ENCODE data around the gene FGD2.

Gene FGD2

DNA sequence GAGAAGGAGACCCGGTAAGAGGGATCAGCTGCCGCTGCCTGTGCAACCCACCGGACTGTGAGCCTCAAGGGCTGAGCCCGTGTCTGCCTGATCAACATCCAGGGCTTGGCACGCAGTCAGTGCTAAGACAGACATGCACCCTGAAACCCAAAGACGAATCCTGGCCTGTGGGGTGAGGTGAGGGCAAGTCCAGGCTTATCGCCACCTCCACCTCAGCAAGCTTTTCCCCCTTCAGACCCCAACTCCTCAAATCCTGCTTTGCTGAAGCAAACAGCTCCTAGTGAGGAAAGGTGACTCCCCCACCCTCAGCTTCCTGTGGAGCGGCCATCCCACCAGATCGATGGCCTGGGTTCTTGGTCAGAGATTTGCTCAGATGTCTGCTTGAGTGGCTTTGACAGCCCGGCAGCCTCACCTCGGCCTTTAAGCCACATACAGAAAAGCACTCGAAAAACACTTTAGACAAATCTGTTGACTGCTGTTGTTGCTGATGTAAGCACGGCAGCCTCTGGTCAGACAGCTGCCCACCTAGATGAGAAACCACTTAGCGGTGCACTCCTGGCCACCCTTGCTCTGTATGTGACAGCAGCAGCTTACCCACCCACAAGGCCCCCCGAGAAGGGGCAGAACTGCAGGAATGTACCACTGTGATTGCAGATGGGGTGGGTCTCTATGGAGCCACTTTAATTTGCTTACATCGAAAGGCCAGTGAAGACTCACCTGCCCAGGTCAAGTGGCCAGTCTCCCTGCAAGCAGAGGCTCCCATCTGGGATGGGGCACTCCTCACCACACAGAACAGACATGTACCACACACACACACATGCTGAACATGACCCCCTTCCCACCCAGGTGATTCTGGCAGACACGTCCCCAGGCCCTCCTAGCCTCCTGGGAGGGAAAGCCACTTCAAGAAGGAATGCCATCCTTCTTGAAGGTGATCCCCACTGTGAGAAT, 34.3 kb upstream of the FGD2 start:
- no peak for DNase-seq (ENCODE audit: low read depth in 2 of 2)

DNA sequence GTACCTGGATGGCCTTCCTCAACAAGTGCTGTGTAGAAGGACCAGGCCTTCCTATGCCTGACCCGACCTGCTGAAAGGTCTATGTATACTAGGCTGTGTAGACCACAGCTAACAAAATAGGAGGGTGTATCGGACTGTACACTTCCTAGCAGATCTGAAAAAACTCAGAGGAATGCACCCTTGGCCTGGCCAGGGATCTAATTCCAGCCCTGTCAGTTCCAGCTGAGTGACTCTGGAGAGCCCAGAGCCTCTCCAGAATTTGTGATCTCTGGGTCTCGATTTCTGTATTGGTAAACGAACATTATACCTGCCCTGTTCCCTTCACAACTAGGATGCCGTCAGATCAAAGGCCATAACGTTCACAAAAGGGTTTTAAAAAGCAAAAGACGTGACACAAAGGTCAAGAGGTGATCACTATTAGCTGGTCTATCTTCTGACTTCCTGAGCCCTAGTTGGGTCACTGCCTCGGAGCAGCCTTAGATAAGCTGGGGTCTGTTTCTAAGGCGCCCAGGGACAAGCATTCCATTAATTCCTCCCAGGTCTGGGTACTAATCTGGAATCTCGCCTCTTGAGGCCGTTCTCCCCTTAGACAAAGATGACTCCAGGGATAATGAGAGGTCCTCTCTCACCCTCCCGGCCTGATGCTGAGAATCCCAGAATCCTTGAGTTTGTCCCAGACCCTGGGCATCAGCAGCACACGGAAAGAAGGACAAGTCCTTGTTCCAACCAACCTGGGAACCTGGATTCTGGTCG, 33.4 kb upstream of the FGD2 start:
- no peak for DNase-seq (ENCODE audit: low read depth in 2 of 2)

DNA sequence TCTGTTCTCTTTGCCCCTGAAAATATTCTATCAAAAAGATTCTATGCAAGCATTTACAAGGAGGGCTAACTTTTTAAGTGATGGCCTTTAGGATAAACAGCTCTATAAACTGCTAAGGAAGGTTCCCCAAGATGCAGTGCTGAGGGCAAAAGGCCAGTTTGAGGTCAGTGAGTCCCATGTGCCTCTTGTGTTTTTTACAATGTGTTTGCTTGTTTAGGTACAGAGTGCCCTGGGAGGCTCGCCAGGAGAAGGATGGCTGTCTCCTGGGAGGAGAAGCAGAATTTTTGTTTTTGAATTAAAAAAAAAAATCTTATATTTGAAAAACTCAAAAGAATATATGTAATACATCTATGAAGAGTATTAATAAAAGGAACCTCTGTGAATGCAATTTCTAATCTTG, 32.3 kb upstream of the FGD2 start:
- DNase-seq (ENCODE audit: low read depth in 2 of 2): no peak

DNA sequence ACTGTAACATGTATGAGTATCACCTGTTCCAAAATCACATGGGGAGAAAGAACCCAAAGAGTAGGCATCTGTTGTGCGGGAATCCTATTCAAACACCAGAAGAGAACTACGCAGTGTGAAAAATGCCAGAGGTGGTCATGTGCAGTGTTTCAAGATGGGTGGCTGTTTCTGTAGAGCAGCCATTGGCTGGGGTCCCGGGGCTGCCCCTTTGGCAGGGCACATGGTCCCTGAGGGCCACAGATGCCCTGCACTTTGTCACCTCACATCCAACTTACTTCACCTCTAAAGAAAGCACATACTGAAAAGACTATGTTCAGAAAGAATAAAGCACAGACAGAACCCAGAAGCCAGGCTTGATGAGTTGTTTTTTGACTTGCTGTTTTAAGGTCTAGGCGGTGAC, 31.8 kb upstream of the FGD2 start:
- no peak for DNase-seq (ENCODE audit: low read depth in 2 of 2)

DNA sequence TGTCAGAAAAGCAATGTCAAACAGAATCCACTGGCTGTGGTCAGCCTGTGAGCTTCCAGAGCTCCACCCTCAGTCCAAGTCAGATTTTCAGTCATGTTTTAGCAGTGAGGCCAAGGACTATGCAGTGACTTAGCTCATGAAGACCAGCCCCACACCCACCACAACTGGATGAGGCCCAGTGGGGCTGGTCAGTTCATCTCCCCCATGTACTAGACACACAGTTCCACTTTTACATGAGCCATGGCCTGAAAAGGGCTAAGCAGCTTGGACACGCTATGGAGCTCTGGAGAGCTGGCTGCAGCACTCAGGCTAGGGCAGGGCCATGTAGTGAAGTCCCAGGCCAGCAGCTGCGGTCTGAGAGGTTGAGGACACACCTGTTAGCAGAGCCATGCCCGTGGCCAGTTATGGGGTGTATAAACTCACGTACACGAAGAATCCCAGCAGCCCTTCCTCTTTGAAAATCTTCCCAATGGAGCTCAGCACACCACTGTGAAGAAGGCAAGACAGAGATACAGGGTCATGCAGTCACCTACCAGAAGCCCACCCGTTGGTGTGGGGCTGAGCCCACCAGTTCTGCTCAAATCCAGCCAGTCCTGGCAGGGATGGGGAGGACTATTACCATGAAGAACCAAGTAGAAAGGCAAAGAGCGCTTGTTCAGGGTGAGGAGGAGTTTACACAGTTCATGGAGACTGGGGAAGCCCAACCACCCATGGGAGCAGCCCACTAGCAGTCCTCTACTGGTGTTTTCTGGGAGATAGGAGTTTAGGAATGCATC, 30.0 kb upstream of the FGD2 start:
- DNase-seq (ENCODE audit: low read depth in 2 of 2): no peak

DNA sequence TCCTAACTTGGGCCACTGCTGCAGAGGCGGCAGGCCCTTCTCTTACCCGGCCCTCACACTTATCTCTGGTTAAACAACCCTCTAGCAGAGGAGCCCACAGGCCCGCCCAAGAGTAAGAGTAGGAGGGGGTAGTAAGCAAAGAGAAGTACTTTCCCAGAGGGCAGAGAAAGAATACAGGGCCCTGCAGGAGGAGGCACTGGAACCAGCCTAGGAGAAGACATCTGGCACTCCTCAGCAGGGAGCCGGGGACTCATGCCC, 29.5 kb upstream of the FGD2 start:
- no peak for DNase-seq (ENCODE audit: low read depth in 2 of 2)

DNA sequence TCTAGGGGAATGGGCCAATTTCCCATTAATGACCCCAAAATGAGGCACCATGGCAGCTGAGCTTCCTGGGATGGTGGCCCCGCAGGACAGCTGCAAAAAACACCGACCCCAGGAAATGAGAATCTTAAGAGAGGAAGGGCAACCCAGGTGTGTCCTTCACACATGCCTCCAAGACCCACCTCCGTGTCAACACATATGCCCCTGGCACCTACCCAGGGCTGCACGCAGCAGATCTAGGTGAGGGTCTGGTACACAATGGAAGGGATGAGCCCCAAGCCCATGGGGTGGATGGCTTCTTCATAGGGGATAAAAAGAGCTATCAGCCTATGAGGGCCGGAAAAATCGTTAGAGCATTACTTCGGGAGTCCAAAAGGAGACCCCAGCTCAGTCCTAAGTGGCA, 28.9 kb upstream of the FGD2 start:
- DNase-seq (ENCODE audit: low read depth in 2 of 2): no peak

DNA sequence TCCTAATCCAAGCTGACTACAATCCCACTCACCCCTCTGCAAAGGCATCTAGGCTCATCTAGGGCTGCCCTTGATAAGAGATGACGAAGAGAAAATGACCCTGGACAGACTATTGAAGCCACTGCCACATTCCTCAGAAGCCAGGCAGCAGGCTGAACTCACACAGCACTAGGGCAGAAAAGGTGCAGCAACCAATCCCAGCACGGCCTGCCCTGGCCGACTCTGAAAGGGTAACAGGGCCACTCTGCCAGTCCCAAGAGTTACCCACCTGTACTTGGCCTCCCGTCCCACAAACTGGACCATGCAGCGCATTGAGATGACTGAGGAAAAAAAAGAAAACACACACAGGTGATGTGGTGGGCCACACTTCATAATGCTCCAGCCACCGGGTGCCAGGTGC, 28.5 kb upstream of the FGD2 start:
- DNase-seq (ENCODE audit: low read depth in 2 of 2): no peak

DNA sequence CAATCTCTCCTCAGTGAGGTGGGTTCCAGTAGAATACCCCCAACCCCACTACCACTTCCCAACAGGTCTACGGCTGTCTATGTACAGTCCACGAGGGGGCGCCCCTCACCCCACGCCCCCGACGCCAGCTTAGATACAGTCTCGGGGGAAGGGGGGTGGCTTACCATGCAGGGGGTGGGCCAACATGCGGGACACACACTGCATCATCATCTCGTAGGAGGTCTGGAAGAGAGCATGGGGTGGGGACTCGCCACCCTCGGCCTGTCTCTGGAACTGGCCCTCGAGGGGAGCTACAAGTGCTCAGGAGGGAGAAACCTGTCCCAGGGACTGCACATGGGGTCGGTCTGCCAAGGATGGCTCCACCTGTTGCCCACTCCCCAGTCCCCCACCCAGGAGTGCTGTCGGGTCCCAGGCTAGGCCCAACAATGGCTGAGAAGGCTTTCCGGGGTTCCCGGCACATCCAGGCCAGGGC, 27.9 kb upstream of the FGD2 start:
- DNase-seq (ENCODE audit: low read depth in 2 of 2): no peak

DNA sequence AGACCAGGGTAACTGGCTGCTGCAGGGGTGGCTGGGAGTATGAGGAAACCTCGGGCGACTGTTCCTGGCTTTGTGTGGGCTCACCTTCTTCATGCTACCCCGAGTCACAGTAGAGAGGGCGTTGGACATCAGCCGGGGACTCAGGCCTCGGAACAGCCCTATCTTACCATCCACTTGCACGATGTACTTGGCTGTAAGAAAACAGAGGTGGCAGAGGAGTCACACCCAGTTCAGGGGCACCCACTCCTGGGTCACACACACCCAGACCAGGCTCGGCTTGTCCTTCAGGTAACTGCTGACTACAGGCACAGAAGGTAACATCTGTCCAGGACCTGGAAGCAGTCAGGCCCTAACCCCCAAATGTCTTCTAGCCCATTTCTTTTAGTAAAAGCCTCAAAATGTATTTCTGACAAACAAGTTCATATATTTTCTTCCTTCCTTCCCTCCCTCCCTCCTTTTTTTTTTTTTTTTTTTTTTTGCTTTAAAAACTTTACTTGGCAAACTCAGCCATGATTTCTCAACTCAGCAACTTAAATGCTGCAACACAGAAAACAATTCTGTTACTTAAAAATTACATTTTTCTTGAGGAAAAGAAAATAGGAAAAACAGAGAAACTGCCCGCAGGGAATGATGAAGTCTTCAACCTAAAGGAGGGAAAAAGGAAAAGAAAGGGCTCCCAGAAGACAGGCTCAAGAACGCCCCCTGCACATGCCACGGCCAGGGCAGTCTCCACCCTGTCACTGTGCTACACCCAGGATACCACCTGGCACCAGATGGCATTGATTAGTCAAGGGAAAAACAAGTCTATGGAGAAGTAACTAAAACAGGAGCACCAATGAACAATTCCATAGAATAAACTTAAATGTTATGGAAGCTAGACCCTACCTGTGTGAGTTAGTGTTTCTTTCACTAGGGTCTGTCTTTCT, 26.8 kb upstream of the FGD2 start:
- DNase-seq (ENCODE audit: low read depth in 2 of 2): no peak

DNA sequence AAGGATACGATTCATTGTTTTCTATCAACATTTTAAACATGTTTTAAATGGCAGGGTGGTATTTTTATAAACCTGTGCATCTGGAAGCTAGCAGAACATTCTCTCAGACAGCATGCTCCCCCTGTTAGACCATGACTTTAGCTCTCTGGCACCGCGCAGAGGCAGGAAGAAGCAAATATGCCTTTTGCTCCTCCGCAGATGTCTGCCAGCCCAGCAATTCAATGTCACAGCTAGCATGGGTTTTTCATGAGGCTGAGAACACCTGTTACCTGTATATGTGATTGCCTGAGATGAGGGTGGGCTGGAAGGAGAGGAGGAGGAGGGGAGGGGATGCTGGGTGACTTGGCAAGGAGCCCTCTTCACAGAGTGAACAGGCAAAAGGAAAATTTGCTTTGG, 26.1 kb upstream of the FGD2 start:
- DNase-seq (ENCODE audit: low read depth in 2 of 2): peak; percentile 41 to 45

DNA sequence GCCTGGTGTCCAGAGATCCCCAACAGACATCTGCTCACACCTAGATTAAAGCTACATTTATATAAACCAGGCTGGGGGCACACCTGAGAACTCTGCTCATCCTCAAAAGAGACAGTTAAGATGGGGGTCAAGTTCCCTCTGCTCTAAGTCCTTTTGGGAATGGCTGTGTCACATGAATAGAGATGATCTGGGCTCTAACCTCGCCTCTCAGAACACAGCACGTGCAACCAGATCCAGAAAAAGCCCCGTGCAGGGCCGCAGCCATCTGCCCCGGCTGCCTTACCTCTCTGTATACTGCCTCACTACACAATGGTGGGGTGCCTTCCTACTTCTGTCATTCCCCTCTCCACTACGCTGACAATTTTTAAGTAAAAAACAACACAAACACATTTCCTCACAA, 25.3 kb upstream of the FGD2 start:
- DNase-seq (ENCODE audit: low read depth in 2 of 2): no peak

DNA sequence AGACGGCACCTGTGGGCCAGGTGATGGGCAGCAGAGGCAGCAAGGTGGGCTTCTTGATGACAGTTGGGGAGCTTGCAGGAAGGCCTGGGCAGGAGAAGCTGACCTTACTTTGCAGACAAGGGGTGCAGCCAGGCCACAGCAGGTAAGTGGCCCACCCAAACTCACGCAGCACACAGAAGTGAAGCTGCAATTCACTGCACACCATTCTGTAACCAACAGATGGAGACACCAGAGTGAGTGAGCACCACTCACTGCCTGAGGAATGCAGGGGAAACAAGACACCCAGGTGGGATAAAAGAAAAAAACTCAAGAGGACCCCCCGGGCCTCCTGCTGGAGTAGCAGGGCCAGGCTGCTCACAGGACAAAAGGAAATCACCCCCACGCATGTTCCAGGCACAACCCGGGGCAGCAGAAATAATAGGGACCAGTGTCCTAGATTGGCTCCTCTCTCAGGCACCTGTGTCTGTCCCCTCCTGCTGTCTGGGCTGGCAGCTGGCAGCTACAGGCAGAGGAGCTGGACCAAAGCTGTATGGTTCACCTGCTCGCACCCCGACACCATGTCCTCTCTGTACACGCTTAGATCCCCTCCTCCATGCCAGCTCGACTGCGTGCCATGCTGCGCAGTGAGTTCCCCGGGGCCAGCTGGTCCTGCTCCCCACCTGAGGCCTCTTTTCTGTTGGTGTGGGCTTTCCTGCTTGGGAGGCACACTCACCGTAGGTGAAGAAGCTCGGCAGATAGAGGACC, 24.4 kb upstream of the FGD2 start:
- no peak for DNase-seq (ENCODE audit: low read depth in 2 of 2)

DNA sequence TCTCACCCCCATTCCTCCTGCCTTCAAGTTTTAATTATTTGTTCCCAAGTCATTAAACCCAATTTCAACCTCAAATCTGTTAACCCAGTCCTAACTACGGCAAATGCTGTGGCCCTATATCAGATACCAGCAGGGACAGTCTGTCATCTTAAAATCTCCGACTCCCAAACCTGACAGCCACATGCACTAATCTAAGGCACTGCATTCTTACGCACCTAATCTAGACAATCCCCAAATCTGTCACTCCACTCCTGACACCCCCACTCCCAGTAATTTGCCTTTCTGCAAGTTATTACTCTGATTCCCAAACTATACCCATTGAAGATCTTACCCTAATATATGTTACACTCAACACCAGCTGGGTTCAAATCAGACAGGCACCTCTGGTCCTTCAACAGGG, 21.9 kb upstream of the FGD2 start:
- DNase-seq (ENCODE audit: low read depth in 2 of 2): no peak

DNA sequence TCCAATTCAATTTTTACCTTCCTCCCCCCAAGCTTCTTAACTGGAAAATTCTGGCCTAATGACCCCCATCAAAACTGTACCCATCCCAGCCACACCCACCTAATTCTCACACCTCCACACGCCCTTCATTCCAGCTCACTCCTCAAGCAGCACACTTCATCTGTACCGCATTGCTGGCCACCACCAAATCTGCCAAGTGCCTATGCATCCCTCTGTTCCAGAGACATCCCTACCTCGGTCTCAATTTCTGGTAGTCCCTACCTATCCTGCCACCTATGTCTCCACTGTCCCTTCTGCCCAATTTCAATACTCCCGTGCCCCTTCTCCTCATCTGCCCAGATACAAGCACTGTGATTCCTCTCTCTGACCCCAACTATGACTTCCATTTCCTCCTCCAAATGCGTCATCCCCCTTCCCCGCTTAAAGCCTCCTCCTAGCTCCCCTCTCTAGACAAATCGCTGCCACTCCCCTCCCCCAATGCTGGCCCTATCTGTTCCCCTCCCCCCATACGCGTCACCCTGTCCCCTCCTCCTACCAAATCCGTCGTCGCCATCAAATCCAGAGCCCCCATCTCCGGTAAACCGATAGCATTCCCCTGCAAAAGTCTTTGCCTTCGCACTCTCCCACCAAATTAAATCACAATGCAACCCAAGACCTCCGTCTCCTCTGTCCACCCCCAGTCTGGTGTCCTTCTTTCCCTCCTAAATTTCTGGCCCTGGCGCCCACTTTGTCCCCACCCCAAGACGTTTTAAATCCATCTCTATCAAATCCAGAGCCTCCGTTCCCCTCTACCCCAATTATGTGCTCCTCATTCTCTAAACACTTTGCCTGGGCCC, 20.7 kb upstream of the FGD2 start:
- DNase-seq (ENCODE audit: low read depth in 2 of 2): peak; percentile 46 to 50

DNA sequence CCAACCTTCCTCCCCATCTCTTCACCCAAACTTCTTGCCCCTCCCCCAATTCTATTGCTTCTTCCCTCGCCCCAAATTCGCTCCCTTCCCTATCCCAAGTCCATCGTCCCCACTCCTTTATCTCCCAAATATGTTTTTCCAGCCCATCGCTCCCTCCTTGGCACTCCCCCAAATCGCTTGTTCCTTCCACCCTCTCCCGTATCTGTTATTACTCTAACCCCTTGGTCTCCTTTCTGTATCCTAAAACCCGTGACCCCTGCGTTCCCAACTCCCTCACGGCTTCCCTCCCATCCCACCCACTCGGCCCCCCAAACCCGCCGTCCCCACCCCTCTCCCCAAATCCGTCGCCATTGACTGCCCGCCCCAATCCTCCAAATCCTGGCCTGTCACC, 20.0 kb upstream of the FGD2 start:
- no peak for DNase-seq (ENCODE audit: low read depth in 2 of 2)

DNA sequence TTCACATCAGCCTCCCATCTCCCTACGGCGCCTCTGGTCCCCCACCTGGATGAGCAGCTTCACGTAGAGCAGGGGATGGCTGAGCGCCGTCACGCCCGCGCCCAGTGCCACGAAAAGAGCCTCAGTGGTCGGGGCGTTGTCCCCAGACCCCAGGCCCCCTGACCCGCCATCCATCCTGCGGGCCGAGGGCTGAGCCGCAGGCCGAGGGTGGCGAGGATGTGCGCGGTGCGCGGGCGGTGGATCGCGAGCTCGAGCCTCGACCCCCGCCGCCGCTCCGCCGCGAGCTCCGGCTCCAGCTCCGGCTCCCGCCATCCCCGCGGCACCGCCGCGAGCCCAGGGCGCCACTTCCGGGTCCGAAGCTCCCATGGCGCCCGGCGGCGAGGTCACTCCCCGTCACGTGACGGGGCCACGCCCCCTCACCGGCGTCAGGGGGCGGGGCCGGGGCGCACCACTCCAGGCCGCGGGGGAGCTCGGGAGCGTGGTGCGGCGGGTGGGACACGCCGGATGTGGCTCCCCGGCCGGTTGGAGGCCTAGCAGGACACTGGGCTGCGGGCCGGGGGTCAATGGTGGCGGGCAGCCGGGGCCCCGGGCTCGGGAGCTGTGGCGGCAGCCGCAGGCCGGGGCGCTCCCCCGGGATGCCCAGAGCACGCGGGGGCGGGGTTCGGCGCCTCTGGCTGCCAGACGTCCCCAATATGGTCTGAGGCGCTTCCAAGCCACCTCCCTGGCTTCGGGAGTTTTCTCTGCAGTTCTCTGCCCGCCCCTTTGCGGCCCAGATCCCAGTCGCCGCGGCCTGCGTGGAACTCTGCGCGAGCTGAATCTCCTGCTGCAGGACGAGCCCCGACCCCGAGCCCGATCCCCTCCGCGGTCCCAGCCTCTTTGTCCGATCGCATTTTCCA, 19.4 kb upstream of the FGD2 start, which contains the start of gene MTCH1:
TSS of gene MTCH1 (minus strand) at position 389 of the 896 bp plus-strand sequence. CDS start at position 366, 23 bp downstream.
- peak; percentile 79 to 81 for DNase-seq (ENCODE audit: low read depth in 2 of 2)

DNA sequence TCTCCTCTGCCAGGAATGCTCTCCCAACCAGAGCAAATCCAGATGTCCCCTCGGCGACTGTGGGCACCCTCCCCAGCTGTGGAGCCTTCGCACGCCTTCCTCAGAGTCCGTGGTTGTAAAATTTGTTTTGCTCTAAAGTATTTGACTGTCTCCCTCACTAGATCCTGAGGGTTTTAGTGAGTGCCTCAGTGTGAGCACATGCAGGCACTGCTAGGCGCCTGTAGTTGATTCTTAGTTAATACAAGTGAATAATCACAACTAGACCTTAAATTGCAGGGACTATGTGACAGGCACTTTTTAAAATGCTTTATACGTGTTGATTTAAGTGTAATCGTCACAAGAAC, 18.8 kb upstream of the FGD2 start:
- DNase-seq (ENCODE audit: low read depth in 2 of 2): no peak

DNA sequence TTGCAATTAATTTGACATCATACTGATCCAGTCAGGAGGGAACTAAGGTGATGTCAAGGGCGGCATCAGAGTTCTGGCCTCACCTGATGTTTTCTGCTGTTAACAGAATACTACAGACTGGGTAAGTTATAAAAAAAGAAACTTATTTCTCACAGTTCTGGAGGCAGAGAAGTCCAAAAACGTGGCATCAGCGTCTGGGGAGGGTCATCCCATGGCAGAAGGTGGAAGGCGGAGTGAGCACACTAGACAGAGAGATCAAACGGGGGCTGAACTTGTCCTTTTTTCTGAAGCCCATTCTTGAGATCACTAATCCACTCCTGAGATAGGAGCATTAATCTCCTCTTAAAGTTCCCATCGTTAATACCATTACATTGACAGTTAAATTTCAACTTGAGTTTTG, 16.2 kb upstream of the FGD2 start:
- no peak for DNase-seq (ENCODE audit: low read depth in 2 of 2)
